PC-9 (cell line): ENCODE measurements around the gene CPA2. TPM values are rescaled to one million over a fixed set of nuclear protein-coding genes. Genes with fewer than 3 reads are reported as not detected.

Experiments
- BruUV-seq: library from RNA; stranded (reverse); fragments of 400-500 nt; replicated peaks from 2 replicates; lab custom pipeline; 2021; lab: Mats Ljungman, UMichigan
- CTCF ChIA-PET: fragments of 300-600 bp; sonication (Branson Sonifier 250); formaldehyde crosslinking; loops from one replicate; lab custom pipeline; 2022; ENCODE audit warnings: antibody characterized with exemption; lab: Charles Lee
- POLR2A ChIA-PET: fragments of 300-600 bp; sonication (Branson Sonifier 250); formaldehyde crosslinking; loops from one replicate; lab custom pipeline; 2022; ENCODE audit warnings: antibody characterized with exemption; ENCODE audit not compliant: unreplicated experiment; lab: Charles Lee
- DNase-seq, 2 experiments: peaks; one replicate each; pipeline versions ENCODE4 v3.0.0 to v3.0.0-alpha.2; 2015 to 2022; ENCODE audit warnings: mixed read lengths in 1 of 2
- H2AFZ ChIP-seq: fragments of 200-600 bp; sonication (generic); 2 replicates; pipeline ENCODE4 v1.8.1; 2017; ENCODE audit warnings: antibody characterized with exemption
- H3F3A ChIP-seq: fragments of 200-600 bp; sonication (generic); 2 replicates; pipeline ENCODE4 v1.8.1; 2017; ENCODE audit warnings: antibody characterized with exemption, mild to moderate bottlenecking, low read depth; ENCODE audit not compliant: insufficient read depth
- H3K27ac ChIP-seq: fragments of 200-600 bp; sonication (generic); 2 replicates; pipeline ENCODE4 v1.6.1; 2016; ENCODE audit warnings: mixed run types
- H3K27me3 ChIP-seq: fragments of 200-600 bp; sonication (generic); 2 replicates; pipeline ENCODE4 v1.6.1; 2016; ENCODE audit warnings: low read depth, mixed run types; ENCODE audit not compliant: insufficient read depth
- H3K36me3 ChIP-seq: fragments of 200-600 bp; sonication (generic); 2 replicates; pipeline ENCODE4 v1.6.1; 2016; ENCODE audit warnings: low read depth, mixed run types
- H3K4me1 ChIP-seq: fragments of 200-600 bp; sonication (generic); replicated peaks from 2 replicates; pipeline ENCODE4 v1.6.1; 2016; ENCODE audit warnings: mixed run types; ENCODE audit not compliant: insufficient read depth
- H3K4me2 ChIP-seq: fragments of 200-600 bp; sonication (generic); 2 replicates; pipeline ENCODE4 v1.6.1; 2017; ENCODE audit warnings: mixed run types
- H3K4me3 ChIP-seq: fragments of 200-600 bp; sonication (generic); 2 replicates; pipeline ENCODE4 v1.6.1; 2016; ENCODE audit warnings: mixed run types
- H3K79me2 ChIP-seq: fragments of 200-600 bp; sonication (generic); 2 replicates; pipeline ENCODE4 v1.6.1; 2017; ENCODE audit warnings: low read depth, mixed run types
- H3K9me2 ChIP-seq: fragments of 200-600 bp; sonication (generic); 2 replicates; pipeline ENCODE4 v1.8.1; 2017; ENCODE audit warnings: mild to moderate bottlenecking; ENCODE audit not compliant: insufficient read depth
- H3K9me3 ChIP-seq: fragments of 200-600 bp; sonication (generic); 2 replicates; pipeline ENCODE4 v1.8.1; 2016; ENCODE audit warnings: low read depth; ENCODE audit not compliant: insufficient read depth
- H4K20me1 ChIP-seq: fragments of 200-600 bp; sonication (generic); 2 replicates; pipeline ENCODE4 v1.8.1; 2017; ENCODE audit not compliant: insufficient read depth
- EZH2 ChIP-seq: fragments of 200-600 bp; sonication (generic); IDR thresholded peaks from 2 replicates; pipeline ENCODE4 v1.8.0; 2017; ENCODE audit warnings: antibody characterized with exemption, low read depth
- intact Hi-C: fragments of 100-400 bp; cut with micrococcal nuclease; formaldehyde crosslinking; loops from one replicate; pipeline ENCODE4 v1.10.0; 2022; ENCODE audit not compliant: unreplicated experiment
- total RNA-seq: library from RNA; stranded (reverse); gene quantifications from 2 replicates; pipeline ENCODE4 v1.2.3, GENCODE V29; 2021
- TF ChIP-seq, protein P1 (sequence below): fragments of 200-600 bp; sonication (generic); conservative IDR thresholded peaks from 2 replicates; pipeline ENCODE4 v1.6.1; 2017; ENCODE audit warnings: mixed run types, antibody characterized with exemption, mild to moderate bottlenecking, moderate library complexity

The CPA2 gene
- total RNA-seq, 1 experiment from 2014 or later, result not detected

DNA sequence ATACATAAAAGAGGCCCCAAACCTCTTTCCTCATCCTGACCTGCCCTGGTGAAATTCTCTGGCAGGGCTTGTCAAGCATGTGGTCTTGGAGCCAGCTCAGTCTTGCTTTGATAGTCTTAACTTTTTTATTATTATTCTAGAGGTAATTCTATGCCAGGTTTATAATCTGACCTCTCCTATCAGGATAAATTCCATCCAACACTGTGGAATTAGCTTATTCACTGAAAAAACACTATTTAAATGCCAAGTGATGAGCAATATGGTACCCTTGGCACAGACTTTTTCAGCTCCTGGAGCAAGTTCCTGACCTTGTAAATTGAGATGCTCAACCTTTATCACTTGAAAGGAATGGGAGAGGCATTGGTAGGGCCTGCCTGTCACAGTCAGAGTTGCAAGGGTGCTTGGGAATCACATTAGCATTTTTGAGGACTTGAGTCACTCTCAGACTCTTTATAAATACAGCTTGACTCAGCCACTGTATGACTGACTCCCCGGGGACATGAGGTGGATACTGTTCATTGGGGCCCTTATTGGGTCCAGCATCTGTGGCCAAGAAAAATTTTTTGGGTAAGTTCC lies 26.1 kb downstream of the CPA2 start, which contains the start of gene CPA4:
TSS of gene CPA4 (plus strand) at position 480 of the 576 bp plus-strand sequence. CDS start at position 500, 20 bp downstream.
- POLR2A ChIA-PET, result interaction anchor here (0.5 to 1.5 kb wide), 7 partner anchors 51 to 1565 kb away, joined by 3 to 17 read pairs (median 4); partner anchors contain the start of gene TMEM209
- H3K4me3 ChIP-seq, result peak within 1 kb of the TSS; percentile 25; the same call in 1 of the 2 replicates
- H3K79me2 ChIP-seq, result no peaks in the 10 kb centered on the region
- peak; percentile 64 to 98 for DNase-seq
- H3K4me1 ChIP-seq, result peaks cover 52% of the 10 kb centered on the region
- CTCF ChIA-PET, result interaction anchor here (0.6 kb wide), 1 partner anchor 285 kb away, joined by 5 read pairs; no protein-coding TSS in a partner anchor
- BruUV-seq, result no TSS peak
- H3F3A ChIP-seq, result peaks cover 29% of the 10 kb centered on the region
- peaks cover 9% of the 10 kb centered on the region; the same call in 1 of the 2 replicates for H3K9me3 ChIP-seq
- no peak within 1 kb of the TSS for H2AFZ ChIP-seq
- H3K9me2 ChIP-seq, result no peaks in the 10 kb centered on the region
- peak within 1 kb of the TSS; percentile 46 for H3K4me2 ChIP-seq
- no peak for TF ChIP-seq EZH2
- TF ChIP-seq, protein P1, sequence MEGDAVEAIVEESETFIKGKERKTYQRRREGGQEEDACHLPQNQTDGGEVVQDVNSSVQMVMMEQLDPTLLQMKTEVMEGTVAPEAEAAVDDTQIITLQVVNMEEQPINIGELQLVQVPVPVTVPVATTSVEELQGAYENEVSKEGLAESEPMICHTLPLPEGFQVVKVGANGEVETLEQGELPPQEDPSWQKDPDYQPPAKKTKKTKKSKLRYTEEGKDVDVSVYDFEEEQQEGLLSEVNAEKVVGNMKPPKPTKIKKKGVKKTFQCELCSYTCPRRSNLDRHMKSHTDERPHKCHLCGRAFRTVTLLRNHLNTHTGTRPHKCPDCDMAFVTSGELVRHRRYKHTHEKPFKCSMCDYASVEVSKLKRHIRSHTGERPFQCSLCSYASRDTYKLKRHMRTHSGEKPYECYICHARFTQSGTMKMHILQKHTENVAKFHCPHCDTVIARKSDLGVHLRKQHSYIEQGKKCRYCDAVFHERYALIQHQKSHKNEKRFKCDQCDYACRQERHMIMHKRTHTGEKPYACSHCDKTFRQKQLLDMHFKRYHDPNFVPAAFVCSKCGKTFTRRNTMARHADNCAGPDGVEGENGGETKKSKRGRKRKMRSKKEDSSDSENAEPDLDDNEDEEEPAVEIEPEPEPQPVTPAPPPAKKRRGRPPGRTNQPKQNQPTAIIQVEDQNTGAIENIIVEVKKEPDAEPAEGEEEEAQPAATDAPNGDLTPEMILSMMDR, result no peak
- intact Hi-C loops, result loop anchor here (1.0 to 5.0 kb wide), 3 partner anchors 64 to 195 kb away; no protein-coding TSS in a partner anchor
- H3K36me3 ChIP-seq, result no peaks in the 10 kb centered on the region
- H3K27me3 ChIP-seq, result no peaks in the 10 kb centered on the region
- H4K20me1 ChIP-seq, result no peaks in the 10 kb centered on the region
- peak within 1 kb of the TSS; percentile 42 for H3K27ac ChIP-seq

DNA sequence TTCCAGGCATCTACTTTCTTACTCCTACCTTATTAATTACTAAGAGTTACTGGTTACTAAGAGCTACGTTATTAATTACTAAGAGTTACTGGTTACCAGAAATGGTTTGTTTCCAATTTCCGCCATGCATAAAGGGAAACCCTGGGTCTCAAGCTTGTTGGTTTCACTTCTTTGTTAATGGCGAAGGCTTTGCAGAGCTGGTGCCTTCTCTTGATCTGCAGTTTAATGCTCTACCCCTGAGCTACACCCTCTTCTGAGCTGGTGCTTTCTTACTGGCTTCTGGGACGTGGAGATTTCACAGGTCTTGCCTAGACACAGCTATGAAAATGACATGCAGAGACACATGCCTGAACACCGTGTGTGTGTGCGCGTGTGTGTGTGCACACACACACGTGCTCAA lies 26.9 kb downstream of the CPA2 start:
- no TSS peak for BruUV-seq
- H2AFZ ChIP-seq, result no peak overlapping the region
- peak overlapping the region; percentile 46 for H3K4me2 ChIP-seq
- no peaks in the 10 kb centered on the region for H4K20me1 ChIP-seq
- peaks cover 9% of the 10 kb centered on the region; the same call in 1 of the 2 replicates for H3K9me3 ChIP-seq
- intact Hi-C loops, result loop anchor here (5.0 kb wide), 2 partner anchors 124 to 194 kb away; no protein-coding TSS in a partner anchor
- H3K27ac ChIP-seq, result 0 out of 2 replicates have a peak overlapping the region, but pooled peaks have one; percentile 42
- H3K4me3 ChIP-seq, result peak overlapping the region; percentile 25; the same call in 1 of the 2 replicates
- peaks cover 29% of the 10 kb centered on the region for H3F3A ChIP-seq
- ChIA-PET CTCF (no interaction called here), POLR2A (interaction anchor here (0.5 to 1.5 kb wide), 3 partner anchors 50 to 1566 kb away, joined by 3 to 17 read pairs (median 3); partner anchors contain the start of gene TMEM209)
- no peaks in the 10 kb centered on the region for H3K9me2 ChIP-seq
- no peak for DNase-seq
- H3K79me2 ChIP-seq, result no peaks in the 10 kb centered on the region
- TF ChIP-seq, protein P1, result no peak
- no peaks in the 10 kb centered on the region for H3K27me3 ChIP-seq
- H3K36me3 ChIP-seq, result no peaks in the 10 kb centered on the region
- H3K4me1 ChIP-seq, result peaks cover 53% of the 10 kb centered on the region

GRCh38 chr7:130294314-130294713 lies 27.7 kb downstream of the CPA2 start:
- intact Hi-C loops, result loop anchor here (5.0 kb wide), 2 partner anchors 123 to 193 kb away; no protein-coding TSS in a partner anchor
- Histone ChIP-seq H3K79me2 (no peaks in the 10 kb centered on the region), H3K4me1 (peaks cover 53% of the 10 kb centered on the region), H3K36me3 (no peaks in the 10 kb centered on the region), H3K27ac (no peak overlapping the region), H3K9me3 (peaks cover 9% of the 10 kb centered on the region; the same call in 1 of the 2 replicates), H4K20me1 (no peaks in the 10 kb centered on the region), H2AFZ (no peak overlapping the region), H3K27me3 (no peaks in the 10 kb centered on the region), H3K4me3 (no peak overlapping the region), H3K9me2 (no peaks in the 10 kb centered on the region), H3K4me2 (peak overlapping the region; percentile 46; the same call in 1 of the 2 replicates), H3F3A (peaks cover 31% of the 10 kb centered on the region)
- ChIA-PET POLR2A (interaction anchor here (0.7 kb wide), 1 partner anchor 574 kb away, joined by 6 read pairs; no protein-coding TSS in a partner anchor), CTCF (no interaction called here)
- DNase-seq, result peak in 1 of 2 experiments; percentile 66
- no TSS peak for BruUV-seq
- no peak for TF ChIP-seq EZH2
- TF ChIP-seq, protein P1, result no peak
